ENCODE data around the gene BRD3OS. TPM values are rescaled to one million over a fixed set of nuclear protein-coding genes. Genes with fewer than 3 reads are reported as not detected.

BRD3OS gene
- total and polyA plus RNA-seq, 2 of the 13 experiments (the other 11 are each of a cell fraction or from before 2014, with no cell fraction given) = 4.9 to 5.7 TPM

- TF ChIP-seq ZBED4 (CRISPR knock-in tag; IDR thresholded peaks at IDR 0.05; ENCODE audit: borderline replicate concordance) = peak; percentile 34; the same call in 1 of the 2 replicates
- TF ChIP-seq ZNF550 (CRISPR knock-in tag; IDR thresholded peaks at IDR 0.05; ENCODE audit: borderline replicate concordance) = no peak
- TF ChIP-seq LBX2 (CRISPR knock-in tag; IDR thresholded peaks at IDR 0.05; ENCODE audit: borderline replicate concordance) = no peak
- no peak; the same call in 1 of the 2 replicates for TF ChIP-seq ZNF44 (CRISPR knock-in tag; IDR thresholded peaks at IDR 0.05)
- TF ChIP-seq KDM5A (IDR thresholded peaks at IDR 0.05; ENCODE audit: borderline replicate concordance, low read length) = peak; percentile 10; the same call in 1 of the 2 replicates
- no peak for TF ChIP-seq SMARCE1 (IDR thresholded peaks at IDR 0.05; ENCODE audit: borderline replicate concordance)
- no peak; the same call in 1 of the 2 replicates for TF ChIP-seq ZBTB37 (CRISPR knock-in tag; IDR thresholded peaks at IDR 0.05)
- 0 out of 2 replicates have a peak, but pooled peaks have one; percentile 15 for TF ChIP-seq ZBTB4 (CRISPR knock-in tag; IDR thresholded peaks at IDR 0.05; ENCODE audit: borderline replicate concordance)
- no peak for TF ChIP-seq PRPF4 (IDR thresholded peaks at IDR 0.05; ENCODE audit: low read depth, low read length, poor library complexity, severe bottlenecking)
- TF ChIP-seq KDM1A (CRISPR knock-in tag; IDR thresholded peaks at IDR 0.05) = no peak
- TF ChIP-seq CBX5 (CRISPR knock-in tag; IDR thresholded peaks at IDR 0.05; ENCODE audit: borderline replicate concordance) = no peak
- no peak for TF ChIP-seq TAF15 (IDR thresholded peaks at IDR 0.05; ENCODE audit: low read depth, low read length, poor library complexity, severe bottlenecking)
- TF ChIP-seq ZNF496 (CRISPR knock-in tag; IDR thresholded peaks at IDR 0.05; ENCODE audit: insufficient replicate concordance) = no peak
- TF ChIP-seq ELF1 (CRISPR knock-in tag; IDR thresholded peaks at IDR 0.05) = peak; percentile 55
- TF ChIP-seq ZNF546 (CRISPR knock-in tag; conservative IDR thresholded peaks at IDR 0.05) = 0 out of 2 replicates have a peak, but pooled peaks have one; percentile 31
- TF ChIP-seq ZNF234 (CRISPR knock-in tag; conservative IDR thresholded peaks at IDR 0.05) = no peak
- no peak for TF ChIP-seq ZNF878 (CRISPR knock-in tag; IDR thresholded peaks at IDR 0.05)
- no peak for TF ChIP-seq ZNF468 (CRISPR knock-in tag; IDR thresholded peaks at IDR 0.05)
- no peak for TF ChIP-seq ZNF598 (CRISPR knock-in tag; IDR thresholded peaks at IDR 0.05; ENCODE audit: borderline replicate concordance)
- TF ChIP-seq ZNF274 (CRISPR knock-in tag; IDR thresholded peaks at IDR 0.05) = no peak
These were observed 34.7 kb upstream of the BRD3OS start (continued) for GRCh38 chr9:133990366-133991213.
